ENCODE measurements around the gene HEPACAM2. TPM values are rescaled to one million over a fixed set of nuclear protein-coding genes. Genes with fewer than 3 reads are reported as not detected.

HEPACAM2 gene
- total RNA-seq, 1 donor from 2014 or later, result not detected

- Mint-ChIP-seq H3K4me3 (ENCODE audit: unreplicated experiment) (no peak overlapping the region), H3K4me1 (ENCODE audit: low read depth, unreplicated experiment) (no peaks in the 10 kb centered on the region), H3K36me3 (ENCODE audit: low read depth, unreplicated experiment) (no peaks in the 10 kb centered on the region), H3K9me3 (ENCODE audit: unreplicated experiment) (no peaks in the 10 kb centered on the region), H3K27ac (ENCODE audit: unreplicated experiment) (no peak overlapping the region), H3K27me3 (ENCODE audit: low read depth, unreplicated experiment) (no peaks in the 10 kb centered on the region)
- Histone ChIP-seq H3K4me2 (ENCODE audit: low read length) (no peak overlapping the region), H3K9ac (ENCODE audit: low read length) (no peak overlapping the region), H3K4me3 (ENCODE audit: insufficient read depth, low read depth, low read length) (no peak overlapping the region), H3K27ac (ENCODE audit: low read depth, low read length) (no peak overlapping the region), H3K4me1 (ENCODE audit: insufficient read depth, low read length) (peaks cover 3% of the 10 kb centered on the region), H3K79me2 (ENCODE audit: insufficient read depth, low read length) (peaks cover 11% of the 10 kb centered on the region), H4K20me1 (ENCODE audit: insufficient read depth, low read length) (no peaks in the 10 kb centered on the region), H2AFZ (ENCODE audit: low read depth, low read length) (no peak overlapping the region), H3K9me3 (ENCODE audit: insufficient read depth, low read depth, low read length) (no peaks in the 10 kb centered on the region), H3K36me3 (ENCODE audit: insufficient read depth, low read length) (no peaks in the 10 kb centered on the region), H3K27me3 (ENCODE audit: insufficient read depth, low read length) (peaks cover 14% of the 10 kb centered on the region)
- DNase-seq (ENCODE audit: low read depth) (peak; percentile 31), FAIRE-seq (peak; percentile 9)
- TF ChIP-seq EZH2 (IDR thresholded peaks at IDR 0.05; ENCODE audit: insufficient read depth, low read length) (no peak), CTCF (IDR thresholded peaks at IDR 0.05; ENCODE audit: insufficient read depth, low read depth, low read length) (peak; percentile 62)
These were observed 2.0 kb upstream of the HEPACAM2 start for GRCh38 chr7:93228302-93228701.

- Histone ChIP-seq H3K27ac (ENCODE audit: low read depth, low read length) (no peak overlapping the region), H3K79me2 (ENCODE audit: insufficient read depth, low read length) (no peaks in the 10 kb centered on the region), H2AFZ (ENCODE audit: low read depth, low read length) (no peak overlapping the region), H3K27me3 (ENCODE audit: insufficient read depth, low read length) (peaks cover 13% of the 10 kb centered on the region), H3K4me3 (ENCODE audit: insufficient read depth, low read depth, low read length) (no peak overlapping the region), H4K20me1 (ENCODE audit: insufficient read depth, low read length) (no peaks in the 10 kb centered on the region), H3K9me3 (ENCODE audit: insufficient read depth, low read depth, low read length) (no peaks in the 10 kb centered on the region), H3K4me1 (ENCODE audit: insufficient read depth, low read length) (no peaks in the 10 kb centered on the region), H3K9ac (ENCODE audit: low read length) (no peak overlapping the region), H3K36me3 (ENCODE audit: insufficient read depth, low read length) (no peaks in the 10 kb centered on the region), H3K4me2 (ENCODE audit: low read length) (no peak overlapping the region)
- H3K9me3 Mint-ChIP-seq (ENCODE audit: unreplicated experiment), result peaks cover 4% of the 10 kb centered on the region
- FAIRE-seq, result no peak
- TF ChIP-seq EZH2 (IDR thresholded peaks at IDR 0.05; ENCODE audit: insufficient read depth, low read length), result no peak
- TF ChIP-seq CTCF (IDR thresholded peaks at IDR 0.05; ENCODE audit: insufficient read depth, low read depth, low read length), result no peak
- peaks cover 21% of the 10 kb centered on the region for H3K27me3 Mint-ChIP-seq (ENCODE audit: low read depth, unreplicated experiment)
- no peak overlapping the region for H3K4me3 Mint-ChIP-seq (ENCODE audit: unreplicated experiment)
- no peaks in the 10 kb centered on the region for H3K36me3 Mint-ChIP-seq (ENCODE audit: low read depth, unreplicated experiment)
- DNase-seq (ENCODE audit: low read depth), result no peak
- no peak overlapping the region for H3K27ac Mint-ChIP-seq (ENCODE audit: unreplicated experiment)
- no peaks in the 10 kb centered on the region for H3K4me1 Mint-ChIP-seq (ENCODE audit: low read depth, unreplicated experiment)
These were observed 6.4 kb downstream of the HEPACAM2 start for GRCh38 chr7:93219868-93220267.

- Mint-ChIP-seq H3K9me3 (ENCODE audit: unreplicated experiment) (peaks cover 4% of the 10 kb centered on the region), H3K27me3 (ENCODE audit: low read depth, unreplicated experiment) (peaks cover 28% of the 10 kb centered on the region), H3K27ac (ENCODE audit: unreplicated experiment) (no peak overlapping the region), H3K4me3 (ENCODE audit: unreplicated experiment) (no peak overlapping the region), H3K36me3 (ENCODE audit: low read depth, unreplicated experiment) (no peaks in the 10 kb centered on the region), H3K4me1 (ENCODE audit: low read depth, unreplicated experiment) (no peaks in the 10 kb centered on the region)
- Histone ChIP-seq H3K4me2 (ENCODE audit: low read length) (no peak overlapping the region), H3K4me1 (ENCODE audit: insufficient read depth, low read length) (no peaks in the 10 kb centered on the region), H3K27ac (ENCODE audit: low read depth, low read length) (no peak overlapping the region), H3K36me3 (ENCODE audit: insufficient read depth, low read length) (no peaks in the 10 kb centered on the region), H3K27me3 (ENCODE audit: insufficient read depth, low read length) (peaks cover 10% of the 10 kb centered on the region), H3K9ac (ENCODE audit: low read length) (no peak overlapping the region), H3K9me3 (ENCODE audit: insufficient read depth, low read depth, low read length) (no peaks in the 10 kb centered on the region), H4K20me1 (ENCODE audit: insufficient read depth, low read length) (no peaks in the 10 kb centered on the region), H3K4me3 (ENCODE audit: insufficient read depth, low read depth, low read length) (no peak overlapping the region), H2AFZ (ENCODE audit: low read depth, low read length) (no peak overlapping the region), H3K79me2 (ENCODE audit: insufficient read depth, low read length) (no peaks in the 10 kb centered on the region)
- DNase-seq (ENCODE audit: low read depth), result no peak
- no peak for FAIRE-seq
- TF ChIP-seq EZH2 (IDR thresholded peaks at IDR 0.05; ENCODE audit: insufficient read depth, low read length), result no peak
- TF ChIP-seq CTCF (IDR thresholded peaks at IDR 0.05; ENCODE audit: insufficient read depth, low read depth, low read length), result no peak
These were observed 7.1 kb downstream of the HEPACAM2 start for GRCh38 chr7:93218997-93219827.

Data from astrocyte (in vitro differentiated cells and primary cell).